Esophagus muscularis mucosa (tissue), 4 donors: ENCODE measurements around the gene CNTRL. TPM values are rescaled to one million over a fixed set of nuclear protein-coding genes. Genes with fewer than 3 reads are reported as not detected.

ENCODE experiments used
- DNase-seq: peaks from one replicate; pipeline ENCODE4 v3.0.0-alpha.2; 2017; ENCODE audit errors: extremely low spot score
- H3K27ac ChIP-seq, 4 donors: fragments of 200-600 bp; sonication (generic); replicated peaks in 1 of 4; 1 replicate in 3 of 4; 2 replicates in 1 of 4; pipeline ENCODE4 v1.5.1; 2016 to 2019; ENCODE audit warnings: mild to moderate bottlenecking in 1 of 4
- H3K27me3 ChIP-seq, 4 donors: fragments of 200-600 bp; sonication (generic); one replicate each; pipeline versions ENCODE4 v1.5.1 to v1.6.0; 2016 to 2019
- H3K36me3 ChIP-seq, 4 donors: fragments of 200-600 bp; sonication (generic); one replicate each; pipeline ENCODE4 v1.5.1; 2016 to 2019
- H3K4me1 ChIP-seq, 4 donors: fragments of 200-600 bp; sonication (generic); one replicate each; pipeline ENCODE4 v1.5.1; 2016 to 2019
- H3K4me3 ChIP-seq, 4 donors: fragments of 200-600 bp; sonication (generic); 1 replicate in 2 of 4; 2 replicates in 2 of 4; pipeline ENCODE4 v1.5.1; 2016 to 2019; ENCODE audit warnings: mild to moderate bottlenecking in 4 of 4, moderate library complexity in 1 of 4
- H3K9me3 ChIP-seq, 4 donors: fragments of 200-600 bp; sonication (generic); 1 replicate in 3 of 4; 2 replicates in 1 of 4; pipeline ENCODE4 v1.5.1; 2016 to 2019
- CTCF ChIP-seq, 3 experiments: fragments of 200-600 bp in 2 of 3; fragments of 450-650 bp in 1 of 3; sonication (generic) in 2 of 3; IDR thresholded peaks; one replicate each; pipeline ENCODE4 v1.5.1; 2017 to 2019; ENCODE audit warnings: antibody characterized with exemption in 3 of 3, mild to moderate bottlenecking in 2 of 3, moderate library complexity in 1 of 3
- EP300 ChIP-seq: sonication (generic); formaldehyde crosslinking; IDR thresholded peaks from one replicate; pipeline ENCODE4 v1.6.1; 2017; ENCODE audit warnings: antibody characterized with exemption
- POLR2A ChIP-seq: fragments of 450-650 bp; IDR thresholded peaks from one replicate; pipeline ENCODE4 v1.6.1; 2017; ENCODE audit warnings: antibody characterized with exemption, moderate library complexity, mild to moderate bottlenecking, low read depth
- POLR2AphosphoS5 ChIP-seq, 2 donors: sonication (generic); formaldehyde crosslinking; IDR thresholded peaks; one replicate each; pipeline ENCODE4 v1.6.1; 2017; ENCODE audit warnings: antibody characterized with exemption in 2 of 2
- WGBS: methylation state at CpG from one replicate; pipeline ENCODE4 v1.1.5; 2018; 5-methylcytosine and 5-hydroxymethylcytosine counted together
- intact Hi-C: fragments of 100-400 bp; cut with DNase I; formaldehyde crosslinking; loops from one replicate; pipeline ENCODE4 v1.15.1; 2023
- total RNA-seq, 4 donors: library from RNA; depleted of rRNA; stranded (reverse); fragments of >200 nt; gene quantifications; one replicate each; pipeline versions ENCODE4 v1.1.0 to v1.2.1, GENCODE V29; 2016

Gene CNTRL
- total RNA-seq, 4 donors from 2014 or later = 7.8 to 14.1 (median 11.2) TPM

GRCh38 chr9:121182989-121183388 lies 108.2 kb downstream of the CNTRL start:
- TF ChIP-seq CTCF (IDR thresholded peaks at IDR 0.05) (no peak), EP300 (no peak), POLR2AphosphoS5 (IDR thresholded peaks at IDR 0.05) (no peak), POLR2A (no peak)
- intact Hi-C loops = no loop called here
- no peak overlapping the region for H3K4me3 ChIP-seq
- no peaks in the 10 kb centered on the region for H3K27me3 ChIP-seq
- peaks cover 26 to 72% (median 65%) of the 10 kb centered on the region in 4 donors for H3K4me1 ChIP-seq
- no peak for DNase-seq
- no peak overlapping the region for H3K27ac ChIP-seq
- peaks cover 0 to 52% (median 29%) of the 10 kb centered on the region in 4 donors for H3K36me3 ChIP-seq
- no peaks in the 10 kb centered on the region for H3K9me3 ChIP-seq

- H3K4me3 ChIP-seq = no peak overlapping the region
- intact Hi-C loops = no loop called here
- DNase-seq = no peak
- H3K9me3 ChIP-seq = no peaks in the 10 kb centered on the region
- no peaks in the 10 kb centered on the region for H3K27me3 ChIP-seq
- 89% methylated on average over 3 of the region's 3 CpGs for WGBS
- H3K4me1 ChIP-seq = peaks cover 27 to 78% (median 67%) of the 10 kb centered on the region in 4 donors
- H3K36me3 ChIP-seq = peaks cover 0 to 45% (median 22%) of the 10 kb centered on the region in 4 donors
- no peak overlapping the region for H3K27ac ChIP-seq
- TF ChIP-seq CTCF (IDR thresholded peaks at IDR 0.05) (no peak), EP300 (no peak), POLR2AphosphoS5 (IDR thresholded peaks at IDR 0.05) (no peak), POLR2A (no peak)
These were observed 109.1 kb downstream of the CNTRL start for GRCh38 chr9:121183666-121184423.

GRCh38 chr9:121184463-121184862 lies 109.7 kb downstream of the CNTRL start:
- intact Hi-C loops = no loop called here
- H3K27ac ChIP-seq = no peak overlapping the region
- H3K9me3 ChIP-seq = no peaks in the 10 kb centered on the region
- H3K36me3 ChIP-seq = peaks cover 0 to 38% (median 20%) of the 10 kb centered on the region in 4 donors
- DNase-seq = no peak
- TF ChIP-seq CTCF (IDR thresholded peaks at IDR 0.05) (no peak), POLR2AphosphoS5 (IDR thresholded peaks at IDR 0.05) (no peak)
- no peaks in the 10 kb centered on the region for H3K27me3 ChIP-seq
- H3K4me1 ChIP-seq = peaks cover 27 to 84% (median 68%) of the 10 kb centered on the region in 4 donors
- H3K4me3 ChIP-seq = no peak overlapping the region

- no peaks in the 10 kb centered on the region for H3K9me3 ChIP-seq
- no peak for DNase-seq
- no peak overlapping the region for H3K4me3 ChIP-seq
- peaks cover 0 to 32% (median 18%) of the 10 kb centered on the region in 4 donors for H3K36me3 ChIP-seq
- peaks cover 27 to 87% (median 70%) of the 10 kb centered on the region in 4 donors for H3K4me1 ChIP-seq
- 83% methylated on average over 3 of the region's 3 CpGs for WGBS
- TF ChIP-seq POLR2A = no peak
- no peak for TF ChIP-seq CTCF (IDR thresholded peaks at IDR 0.05)
- no peak for TF ChIP-seq POLR2AphosphoS5 (IDR thresholded peaks at IDR 0.05)
- TF ChIP-seq EP300 = no peak
- H3K27ac ChIP-seq = no peak overlapping the region
- H3K27me3 ChIP-seq = no peaks in the 10 kb centered on the region
- intact Hi-C loops = no loop called here
These were observed 110.5 kb downstream of the CNTRL start for GRCh38 chr9:121185178-121185745.
